ENCODE measurements around the gene GJC1. TPM values are rescaled to one million over a fixed set of nuclear protein-coding genes. Genes with fewer than 3 reads are reported as not detected.

GJC1 gene
- total RNA-seq, 6 experiments from 2014 or later: 47.3 to 71.3 (median 59.3) TPM

- Mint-ChIP-seq H3K9me3 (no peaks in the 10 kb centered on the region), H3K4me1 (ENCODE audit: low read depth) (no peaks in the 10 kb centered on the region), H3K36me3 (ENCODE audit: low read depth) (no peaks in the 10 kb centered on the region), H3K27me3 (ENCODE audit: insufficient read depth) (peaks cover 5% of the 10 kb centered on the region), H3K4me3 (no peak overlapping the region), H3K27ac (no peak overlapping the region)
- TF ChIP-seq CTCF (IDR thresholded peaks at IDR 0.05): no peak
- DNase-seq: no peak
Observed at GRCh38 chr17:44785921-44786320, 44.2 kb downstream of the GJC1 start.

DNA sequence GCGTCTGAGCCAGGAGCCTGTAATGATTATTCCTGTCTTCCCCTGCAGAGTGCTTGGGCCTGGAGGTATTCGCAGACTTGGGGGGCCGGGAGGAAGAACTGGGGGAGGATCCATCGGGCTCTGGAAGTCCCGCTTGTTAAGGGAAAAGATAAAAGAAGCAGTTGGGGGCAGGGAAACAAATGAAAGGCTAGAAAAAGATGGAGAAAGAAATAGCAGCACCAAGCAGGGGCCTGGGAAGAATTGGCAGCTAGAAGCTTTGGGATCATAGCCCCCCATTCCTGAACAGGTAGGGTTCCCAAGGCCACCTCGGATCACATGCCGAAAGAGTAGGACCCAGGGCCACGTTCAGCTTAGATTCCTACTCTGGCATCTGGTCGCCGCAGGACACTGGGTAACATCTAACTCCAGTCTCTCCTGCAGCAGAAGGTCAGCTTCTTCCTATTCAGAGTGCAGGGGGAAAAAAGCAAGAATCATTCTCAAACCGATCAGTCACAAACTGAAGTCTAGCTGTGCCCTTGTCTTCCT is 47.7 kb downstream of the GJC1 start:
- DNase-seq: no peak
- TF ChIP-seq CTCF (IDR thresholded peaks at IDR 0.05): no peak
- no peaks in the 10 kb centered on the region for H3K36me3 Mint-ChIP-seq (ENCODE audit: low read depth)
- H3K4me3 Mint-ChIP-seq: no peak overlapping the region
- H3K27me3 Mint-ChIP-seq (ENCODE audit: insufficient read depth): peaks cover 4% of the 10 kb centered on the region
- H3K27ac Mint-ChIP-seq: no peak overlapping the region
- no peaks in the 10 kb centered on the region for H3K4me1 Mint-ChIP-seq (ENCODE audit: low read depth)
- no peaks in the 10 kb centered on the region for H3K9me3 Mint-ChIP-seq

DNA sequence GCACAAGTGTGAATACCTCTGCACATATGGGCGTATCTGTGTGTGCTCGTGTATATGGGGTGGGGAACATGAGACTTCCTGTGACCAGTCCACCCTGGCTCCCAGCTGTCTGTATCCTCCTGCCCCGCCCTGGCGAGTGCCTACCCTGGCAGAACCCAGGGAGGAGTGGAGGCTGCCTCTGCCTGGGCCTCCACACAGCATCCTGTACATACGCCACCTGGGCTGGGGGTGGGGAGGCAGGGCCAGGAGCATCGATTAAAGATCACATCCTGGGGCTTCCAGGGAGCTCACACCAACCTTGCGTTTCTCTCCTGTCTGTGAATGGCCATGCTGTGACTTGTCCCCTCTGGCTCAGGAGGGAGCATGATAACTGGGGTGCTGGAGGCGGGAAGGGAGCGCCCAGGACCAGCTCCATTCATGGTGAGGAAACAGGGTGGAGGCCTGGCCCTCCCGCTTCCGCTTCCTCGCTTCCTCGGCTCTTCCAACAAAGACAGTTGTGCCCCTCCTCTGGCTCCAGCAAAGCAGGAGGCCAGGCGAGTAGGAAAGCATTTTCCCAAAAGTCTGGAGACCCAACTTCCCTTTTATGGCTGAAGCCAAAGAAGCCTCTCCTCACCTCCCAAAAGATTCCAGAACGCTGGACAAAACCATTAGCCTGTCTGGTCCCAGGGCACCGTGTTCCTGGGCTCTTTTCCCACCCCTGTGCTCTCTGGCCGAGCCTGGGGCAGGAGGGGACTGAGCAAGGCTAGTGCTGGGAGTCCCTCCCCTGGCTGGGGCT is 48.3 kb downstream of the GJC1 start:
- Mint-ChIP-seq H3K4me3 (no peak overlapping the region), H3K9me3 (no peaks in the 10 kb centered on the region), H3K36me3 (ENCODE audit: low read depth) (no peaks in the 10 kb centered on the region), H3K4me1 (ENCODE audit: low read depth) (no peaks in the 10 kb centered on the region), H3K27me3 (ENCODE audit: insufficient read depth) (peaks cover 2% of the 10 kb centered on the region; the same call in 1 of the 2 replicates), H3K27ac (no peak overlapping the region)
- no peak for TF ChIP-seq CTCF (IDR thresholded peaks at IDR 0.05)
- DNase-seq: no peak

- Mint-ChIP-seq H3K9me3 (no peaks in the 10 kb centered on the region), H3K4me3 (no peak overlapping the region), H3K27ac (no peak overlapping the region), H3K36me3 (ENCODE audit: low read depth) (no peaks in the 10 kb centered on the region), H3K4me1 (ENCODE audit: low read depth) (no peaks in the 10 kb centered on the region), H3K27me3 (ENCODE audit: insufficient read depth) (peaks cover 2% of the 10 kb centered on the region; the same call in 1 of the 2 replicates)
- no peak for TF ChIP-seq CTCF (IDR thresholded peaks at IDR 0.05)
- DNase-seq: no peak
Observed at GRCh38 chr17:44780845-44781480, 49.1 kb downstream of the GJC1 start.

DNA sequence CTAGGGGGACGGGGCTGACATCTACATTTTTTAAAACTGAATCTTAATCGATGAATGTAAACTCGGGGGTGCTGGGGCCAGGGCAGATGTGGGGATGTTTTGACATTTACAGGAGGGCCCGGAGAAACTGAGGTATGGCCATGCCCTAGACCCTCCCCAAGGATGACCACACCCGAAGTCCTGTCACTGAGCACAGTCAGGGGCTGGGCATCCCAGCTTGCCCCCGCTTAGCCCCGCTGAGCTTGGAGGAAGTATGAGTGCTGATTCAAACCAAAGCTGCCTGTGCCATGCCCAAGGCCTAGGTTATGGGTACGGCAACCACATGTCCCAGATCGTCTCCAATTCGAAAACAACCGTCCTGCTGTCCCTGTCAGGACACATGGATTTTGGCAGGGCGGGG is 49.9 kb downstream of the GJC1 start:
- Mint-ChIP-seq H3K4me1 (ENCODE audit: low read depth) (no peaks in the 10 kb centered on the region), H3K36me3 (ENCODE audit: low read depth) (no peaks in the 10 kb centered on the region), H3K9me3 (no peaks in the 10 kb centered on the region), H3K27me3 (ENCODE audit: insufficient read depth) (peaks cover 2% of the 10 kb centered on the region; the same call in 1 of the 2 replicates), H3K4me3 (no peak overlapping the region), H3K27ac (0 out of 2 replicates have a peak overlapping the region, but pooled peaks have one; percentile 7)
- no peak for DNase-seq
- TF ChIP-seq CTCF (IDR thresholded peaks at IDR 0.05): no peak

Data from HFFc6 (cell line).